Neural cell (in vitro differentiated cells): Measurements from ENCODE around the gene KIAA1549. TPM values are rescaled to one million over a fixed set of nuclear protein-coding genes. Genes with fewer than 3 reads are reported as not detected.

ENCODE experiments used
- H2AFZ ChIP-seq: fragments of 200-600, 300-800 bp; sonication (generic), shearing (Covaris generic); 2 replicates; pipeline ENCODE4 v1.6.0; 2014; ENCODE audit warnings: low read depth, mild to moderate bottlenecking, antibody characterized with exemption, low read length, moderate library complexity
- H3F3A ChIP-seq: fragments of 200-600 bp; shearing (Covaris generic); 2 replicates; pipeline ENCODE4 v1.6.1; 2016; ENCODE audit warnings: mild to moderate bottlenecking, moderate library complexity, mixed read lengths, antibody characterized with exemption, low read length; ENCODE audit not compliant: insufficient read depth, poor library complexity, severe bottlenecking
- H3K27ac ChIP-seq: fragments of 200-600, 300-800 bp; sonication (generic), shearing (Covaris generic); 2 replicates; pipeline ENCODE4 v1.5.1; 2014; ENCODE audit warnings: mild to moderate bottlenecking, low read length, moderate library complexity
- H3K27me3 ChIP-seq: fragments of 300-800, 200-600 bp; sonication (generic), shearing (Covaris generic); 2 replicates; pipeline ENCODE4 v1.6.0; 2014; ENCODE audit warnings: mild to moderate bottlenecking, low read depth, low read length, moderate library complexity; ENCODE audit not compliant: insufficient read depth
- H3K36me3 ChIP-seq: fragments of 300-800, 200-600 bp; sonication (generic), shearing (Covaris generic); 2 replicates; pipeline ENCODE4 v1.5.1; 2014; ENCODE audit warnings: mild to moderate bottlenecking, antibody characterized with exemption, low read length, moderate library complexity; ENCODE audit not compliant: insufficient read depth
- H3K4me2 ChIP-seq: fragments of 300-800, 200-600 bp; sonication (generic), shearing (Covaris generic); 2 replicates; pipeline ENCODE4 v1.6.0; 2014; ENCODE audit warnings: mild to moderate bottlenecking, low read length
- H3K4me3 ChIP-seq: fragments of 300-800, 200-600 bp; sonication (generic), shearing (Covaris generic); 2 replicates; pipeline ENCODE4 v1.5.1; 2014; ENCODE audit warnings: mild to moderate bottlenecking, low read length, moderate library complexity
- H3K79me2 ChIP-seq: fragments of 200-600 bp; shearing (Covaris generic); replicated peaks from 2 replicates; pipeline ENCODE4 v1.6.0; 2014; ENCODE audit warnings: mild to moderate bottlenecking, low read length, moderate library complexity; ENCODE audit not compliant: insufficient read depth
- H3K9ac ChIP-seq: fragments of 300-800, 200-600 bp; sonication (generic), shearing (Covaris generic); 2 replicates; pipeline ENCODE4 v1.6.1; 2016; ENCODE audit warnings: mild to moderate bottlenecking, low read length, mixed read lengths
- H3K9me2 ChIP-seq: fragments of 200-600 bp; shearing (Covaris generic); 2 replicates; pipeline ENCODE4 v1.6.1; 2016; ENCODE audit warnings: mild to moderate bottlenecking, low read length, mixed read lengths; ENCODE audit not compliant: insufficient read depth
- H3K9me3 ChIP-seq: fragments of 200-600, 300-800 bp; sonication (generic), shearing (Covaris generic); 2 replicates; pipeline ENCODE4 v1.6.1; 2016; ENCODE audit warnings: mild to moderate bottlenecking, mixed run types, low read length, moderate library complexity, mixed read lengths
- H4K20me1 ChIP-seq: fragments of 200-600 bp; shearing (Covaris generic); 2 replicates; pipeline ENCODE4 v1.6.1; 2016; ENCODE audit warnings: mild to moderate bottlenecking, mixed run types; ENCODE audit not compliant: insufficient read depth
- EP300 ChIP-seq: fragments of 450-650 bp; conservative IDR thresholded peaks from 2 replicates; pipeline ENCODE4 v1.6.1; 2014; ENCODE audit warnings: antibody characterized with exemption, mild to moderate bottlenecking, moderate library complexity; ENCODE audit not compliant: poor library complexity, severe bottlenecking
- EZH2 ChIP-seq: fragments of 200-600, 300-800 bp; shearing (Covaris generic), sonication (generic); IDR thresholded peaks from 2 replicates; pipeline ENCODE4 v1.6.1; 2014; ENCODE audit warnings: antibody characterized with exemption, low read length, borderline replicate concordance, mild to moderate bottlenecking; ENCODE audit not compliant: insufficient read depth, poor library complexity, severe bottlenecking
- MXI1 ChIP-seq: fragments of 450-650 bp; conservative IDR thresholded peaks from 2 replicates; pipeline ENCODE4 v1.6.1; 2014; ENCODE audit warnings: antibody characterized with exemption, mild to moderate bottlenecking; ENCODE audit not compliant: poor library complexity, severe bottlenecking
- POLR2AphosphoS5 ChIP-seq: IDR thresholded peaks from 2 replicates; pipeline ENCODE4 v1.6.1; 2012
- RAD21 ChIP-seq: fragments of 450-650 bp; conservative IDR thresholded peaks from 2 replicates; pipeline ENCODE4 v1.6.1; 2014; ENCODE audit warnings: antibody characterized with exemption, mild to moderate bottlenecking, moderate library complexity
- REST ChIP-seq: IDR thresholded peaks from 2 replicates; pipeline ENCODE4 v1.6.1; 2012; ENCODE audit warnings: borderline replicate concordance
- SMC3 ChIP-seq: fragments of 450-650 bp; conservative IDR thresholded peaks from 2 replicates; pipeline ENCODE4 v1.6.1; 2014; ENCODE audit warnings: antibody characterized with exemption, mild to moderate bottlenecking, moderate library complexity; ENCODE audit not compliant: poor library complexity
- TAF1 ChIP-seq: IDR thresholded peaks from 2 replicates; pipeline ENCODE4 v1.6.1; 2012; ENCODE audit warnings: low read depth
- polyA plus RNA-seq: library from polyadenylated mRNA; depleted of rRNA; stranded (reverse); fragments of >200 nt; gene quantifications from 2 replicates; pipeline ENCODE4 v1.2.3, GENCODE V29; 2014
- TF ChIP-seq, protein P1 (sequence below): fragments of 450-650 bp; IDR thresholded peaks from 2 replicates; pipeline ENCODE4 v1.5.1; 2014; ENCODE audit warnings: antibody characterized with exemption, mild to moderate bottlenecking, moderate library complexity; ENCODE audit not compliant: poor library complexity, severe bottlenecking

Gene KIAA1549
- polyA plus RNA-seq, 1 donor from 2014 or later, result 14.1 TPM

GRCh38 chr7:138880881-138881578 is 100.2 kb downstream of the KIAA1549 start:
- no peaks in the 10 kb centered on the region for H3K27me3 ChIP-seq
- no peak overlapping the region for H3K9ac ChIP-seq
- no peaks in the 10 kb centered on the region for H3K9me3 ChIP-seq
- no peak overlapping the region for H3K27ac ChIP-seq
- H4K20me1 ChIP-seq, result no peaks in the 10 kb centered on the region
- H3K4me2 ChIP-seq, result no peak overlapping the region
- TF ChIP-seq SMC3 (no peak), EP300 (no peak), REST (no peak), MXI1 (no peak)
- TF ChIP-seq, protein P1, sequence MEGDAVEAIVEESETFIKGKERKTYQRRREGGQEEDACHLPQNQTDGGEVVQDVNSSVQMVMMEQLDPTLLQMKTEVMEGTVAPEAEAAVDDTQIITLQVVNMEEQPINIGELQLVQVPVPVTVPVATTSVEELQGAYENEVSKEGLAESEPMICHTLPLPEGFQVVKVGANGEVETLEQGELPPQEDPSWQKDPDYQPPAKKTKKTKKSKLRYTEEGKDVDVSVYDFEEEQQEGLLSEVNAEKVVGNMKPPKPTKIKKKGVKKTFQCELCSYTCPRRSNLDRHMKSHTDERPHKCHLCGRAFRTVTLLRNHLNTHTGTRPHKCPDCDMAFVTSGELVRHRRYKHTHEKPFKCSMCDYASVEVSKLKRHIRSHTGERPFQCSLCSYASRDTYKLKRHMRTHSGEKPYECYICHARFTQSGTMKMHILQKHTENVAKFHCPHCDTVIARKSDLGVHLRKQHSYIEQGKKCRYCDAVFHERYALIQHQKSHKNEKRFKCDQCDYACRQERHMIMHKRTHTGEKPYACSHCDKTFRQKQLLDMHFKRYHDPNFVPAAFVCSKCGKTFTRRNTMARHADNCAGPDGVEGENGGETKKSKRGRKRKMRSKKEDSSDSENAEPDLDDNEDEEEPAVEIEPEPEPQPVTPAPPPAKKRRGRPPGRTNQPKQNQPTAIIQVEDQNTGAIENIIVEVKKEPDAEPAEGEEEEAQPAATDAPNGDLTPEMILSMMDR, result no peak
- H3F3A ChIP-seq, result no peaks in the 10 kb centered on the region
- no peak overlapping the region for H3K4me3 ChIP-seq
- no peaks in the 10 kb centered on the region for H3K9me2 ChIP-seq
- peaks cover 4% of the 10 kb centered on the region for H3K36me3 ChIP-seq
- H2AFZ ChIP-seq, result no peak overlapping the region
- no peaks in the 10 kb centered on the region for H3K79me2 ChIP-seq

GRCh38 chr7:138879356-138879755 is 101.8 kb downstream of the KIAA1549 start:
- H3K4me2 ChIP-seq, result no peak overlapping the region
- no peaks in the 10 kb centered on the region for H3K9me2 ChIP-seq
- no peak overlapping the region for H3K9ac ChIP-seq
- no peak overlapping the region for H3K27ac ChIP-seq
- H3K79me2 ChIP-seq, result no peaks in the 10 kb centered on the region
- no peak overlapping the region for H2AFZ ChIP-seq
- no peaks in the 10 kb centered on the region for H4K20me1 ChIP-seq
- H3K27me3 ChIP-seq, result no peaks in the 10 kb centered on the region
- TF ChIP-seq SMC3, result no peak
- no peak overlapping the region for H3K4me3 ChIP-seq
- no peaks in the 10 kb centered on the region for H3K9me3 ChIP-seq
- no peaks in the 10 kb centered on the region for H3F3A ChIP-seq
- peaks cover 4% of the 10 kb centered on the region for H3K36me3 ChIP-seq

- Histone ChIP-seq H3F3A (no peaks in the 10 kb centered on the region), H3K4me3 (no peak overlapping the region), H4K20me1 (no peaks in the 10 kb centered on the region), H3K4me2 (no peak overlapping the region), H3K9me2 (no peaks in the 10 kb centered on the region), H3K36me3 (peaks cover 4% of the 10 kb centered on the region), H3K27ac (no peak overlapping the region), H3K27me3 (no peaks in the 10 kb centered on the region), H3K9ac (no peak overlapping the region), H2AFZ (no peak overlapping the region), H3K79me2 (no peaks in the 10 kb centered on the region), H3K9me3 (no peaks in the 10 kb centered on the region)
- TF ChIP-seq POLR2AphosphoS5 (no peak), SMC3 (no peak), REST (no peak), RAD21 (no peak), TAF1 (no peak), EZH2 (no peak), EP300 (no peak)
- TF ChIP-seq, protein P1, result no peak
Measured at GRCh38 chr7:138878856-138879255, 102.3 kb downstream of the KIAA1549 start.
